Tibial nerve (tissue), 3 donors: ENCODE results near the gene SLC25A38.

Experiments
- CTCF ChIP-seq, 5 experiments: fragments of 200-600 bp in 3 of 5; fragments of 450-650 bp in 2 of 5; sonication (generic) in 3 of 5; IDR thresholded peaks; one replicate each; pipeline ENCODE4 v1.5.1; 2016 to 2019; ENCODE audit warnings: antibody characterized with exemption in 5 of 5, mild to moderate bottlenecking in 3 of 5, moderate library complexity in 2 of 5
- POLR2A ChIP-seq, 2 donors: fragments of 450-650 bp; IDR thresholded peaks; one replicate each; pipeline ENCODE4 v1.6.1; 2017; ENCODE audit warnings: antibody characterized with exemption in 2 of 2, mild to moderate bottlenecking in 2 of 2, moderate library complexity in 2 of 2

DNA sequence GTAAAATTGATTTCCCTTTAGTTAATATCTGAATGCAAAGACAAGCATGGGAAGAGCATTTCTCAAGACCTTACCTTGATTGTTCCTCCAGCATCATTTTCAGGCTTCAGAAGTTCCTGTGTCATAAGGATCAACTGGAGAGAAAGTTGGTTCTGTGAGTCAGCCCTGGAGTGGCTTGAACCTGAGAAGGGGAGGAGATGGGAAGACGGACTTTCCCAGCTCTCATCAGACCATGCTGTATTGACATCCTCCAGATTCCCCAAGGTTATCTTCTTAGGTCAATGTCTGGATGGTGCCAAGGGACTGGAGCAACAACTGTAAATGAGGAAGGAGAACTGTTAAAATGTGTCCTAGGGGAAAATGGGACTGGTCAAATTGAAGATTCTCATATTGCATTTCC lies 44.3 kb downstream of the SLC25A38 start:
- TF ChIP-seq CTCF (IDR thresholded peaks at IDR 0.05): no peak
- no peak for TF ChIP-seq POLR2A (IDR thresholded peaks at IDR 0.05)
